ENCODE measurements around the gene RAD51B. TPM values are rescaled to one million over a fixed set of nuclear protein-coding genes. Genes with fewer than 3 reads are reported as not detected.

Gene RAD51B
- total RNA-seq, 1 experiment from 2014 or later, result 10.8 TPM

- H2AFZ ChIP-seq (ENCODE audit: low read length), result peak overlapping the region; percentile 56; the same call in 1 of the 2 replicates
- CTCF ChIA-PET, result no interaction called here
- peaks cover 30% of the 10 kb centered on the region for H3K4me1 ChIP-seq (ENCODE audit: insufficient read depth, low read length)
These were observed 749.6 kb downstream of the RAD51B start for GRCh38 chr14:68568907-68569897.

GRCh38 chr14:68569970-68570409 lies 750.4 kb downstream of the RAD51B start:
- intact Hi-C loops (cut with micrococcal nuclease), result no loop called here
- ChIA-PET CTCF (no interaction called here), POLR2A (ENCODE audit: unreplicated experiment) (no interaction called here)
- Histone ChIP-seq H3F3A (ENCODE audit: low read length, unreplicated experiment) (no peaks in the 10 kb centered on the region), H3K9me2 (replicated peaks; ENCODE audit: low read length) (no peaks in the 10 kb centered on the region), H3K36me3 (ENCODE audit: low read depth, low read length) (no peaks in the 10 kb centered on the region), H4K20me1 (ENCODE audit: low read length) (no peaks in the 10 kb centered on the region), H3K4me2 (ENCODE audit: low read length) (no peak overlapping the region), H3K4me3 (ENCODE audit: low read length) (no peak overlapping the region), H3K4me1 (ENCODE audit: insufficient read depth, low read length) (peaks cover 26% of the 10 kb centered on the region), H3K79me2 (ENCODE audit: low read length) (no peaks in the 10 kb centered on the region), H2AFZ (ENCODE audit: low read length) (peak overlapping the region; percentile 56), H3K9ac (ENCODE audit: low read length) (no peak overlapping the region), H3K27me3 (ENCODE audit: low read length) (no peaks in the 10 kb centered on the region), H3K27ac (ENCODE audit: low read length) (no peak overlapping the region), H3K9me3 (ENCODE audit: low read length) (no peaks in the 10 kb centered on the region)
- no peak for TF ChIP-seq CTCF (conservative IDR thresholded peaks at IDR 0.05; ENCODE audit: low read depth, low read length)
- no peak for TF ChIP-seq EZH2 (IDR thresholded peaks at IDR 0.05; ENCODE audit: low read length, unreplicated experiment)
- TF ChIP-seq EZH2phosphoT487 (IDR thresholded peaks at IDR 0.05; ENCODE audit: borderline replicate concordance, low read length), result no peak
- DNase-seq, result peak; percentile 37
- peak; percentile 16 for ATAC-seq
- BruUV-seq (replicated peaks), result no TSS peak

More at GRCh38 chr14:68568907-68569897, 749.6 kb downstream of the RAD51B start:
- TF ChIP-seq EZH2 (IDR thresholded peaks at IDR 0.05; ENCODE audit: low read length, unreplicated experiment) (no peak), EZH2phosphoT487 (IDR thresholded peaks at IDR 0.05; ENCODE audit: borderline replicate concordance, low read length) (no peak), CTCF (conservative IDR thresholded peaks at IDR 0.05; ENCODE audit: low read depth, low read length) (no peak)
- DNase-seq, result no peak
- no peaks in the 10 kb centered on the region for H3K9me2 ChIP-seq (replicated peaks; ENCODE audit: low read length)
- no peaks in the 10 kb centered on the region for H3K79me2 ChIP-seq (ENCODE audit: low read length)
- BruUV-seq (replicated peaks), result no TSS peak
- POLR2A ChIA-PET (ENCODE audit: unreplicated experiment), result no interaction called here
- no peak for ATAC-seq
- H4K20me1 ChIP-seq (ENCODE audit: low read length), result no peaks in the 10 kb centered on the region
- no peak overlapping the region for H3K9ac ChIP-seq (ENCODE audit: low read length)
- intact Hi-C loops (cut with micrococcal nuclease), result no loop called here
- no peak overlapping the region for H3K4me3 ChIP-seq (ENCODE audit: low read length)
- H3K36me3 ChIP-seq (ENCODE audit: low read depth, low read length), result no peaks in the 10 kb centered on the region
- H3K27me3 ChIP-seq (ENCODE audit: low read length), result no peaks in the 10 kb centered on the region
- H3K4me2 ChIP-seq (ENCODE audit: low read length), result no peak overlapping the region
- H3K27ac ChIP-seq (ENCODE audit: low read length), result no peak overlapping the region
- H3F3A ChIP-seq (ENCODE audit: low read length, unreplicated experiment), result no peaks in the 10 kb centered on the region
- no peaks in the 10 kb centered on the region for H3K9me3 ChIP-seq (ENCODE audit: low read length)

All from PC-3 (cell line).